ENCODE results near the gene PTPRU. TPM values are rescaled to one million over a fixed set of nuclear protein-coding genes. Genes with fewer than 3 reads are reported as not detected.

The PTPRU gene
- total RNA-seq, 5 donors from 2014 or later (not counting 1 experiment from before 2014, with no cell fraction given) = 0.13 to 0.82 (median 0.33) TPM; not detected in 2

GRCh38 chr1:29324771-29325351, 88.5 kb downstream of the PTPRU start:
- ATAC-seq (replicated peaks in 1 of 4) = no peak

GRCh38 chr1:29325675-29326074, 89.4 kb downstream of the PTPRU start:
- Mint-ChIP-seq H3K4me1 (no peaks in the 10 kb centered on the region), H3K9me3 (no peaks in the 10 kb centered on the region), H3K27me3 (peaks cover 3 to 5% of the 10 kb centered on the region in 2 donors), H3K4me3 (no peak overlapping the region), H3K27ac (no peak overlapping the region), H3K36me3 (no peaks in the 10 kb centered on the region)
- no peak overlapping the region for H3K4me3 ChIP-seq (ENCODE audit: control insufficient read depth in 1 of 2, extremely low read depth in 1 of 2, low read length in 1 of 2)
- H3K4me1 ChIP-seq (ENCODE audit: control insufficient read depth in 1 of 2, extremely low read depth in 1 of 2, insufficient read depth in 2 of 2, low read length in 2 of 2) = no peaks in the 10 kb centered on the region
- ChIA-PET POLR2A (no interaction called here), CTCF (no interaction called here)
- H3K27ac ChIP-seq (ENCODE audit: low read length) = no peak overlapping the region
- H3K36me3 ChIP-seq (ENCODE audit: control insufficient read depth in 2 of 2, extremely low read depth in 1 of 2, insufficient read depth in 1 of 2, low read length in 1 of 2) = no peaks in the 10 kb centered on the region
- ATAC-seq (replicated peaks in 1 of 4) (peak in 1 of 4 experiments; percentile 4), DNase-seq (no peak)
- WGBS (ENCODE audit: insufficient coverage) = 86% methylated on average over 4 of the region's 4 CpGs
- no peaks in the 10 kb centered on the region for H3K9me3 ChIP-seq
- H3K27me3 ChIP-seq (replicated peaks in 1 of 2; ENCODE audit: control insufficient read depth in 2 of 2, extremely low read depth in 1 of 2, insufficient read depth in 2 of 2, low read length in 1 of 2) = peaks cover 0 to 21% of the 10 kb centered on the region in 2 experiments

More at GRCh38 chr1:29324771-29325351, 88.5 kb downstream of the PTPRU start:
- H3K36me3 ChIP-seq (ENCODE audit: control insufficient read depth in 2 of 2, extremely low read depth in 1 of 2, insufficient read depth in 1 of 2, low read length in 1 of 2) = no peaks in the 10 kb centered on the region
- 73% methylated on average over 17 of the region's 19 CpGs for WGBS (ENCODE audit: insufficient coverage)
- no peaks in the 10 kb centered on the region for H3K36me3 Mint-ChIP-seq
- H3K27ac ChIP-seq (ENCODE audit: low read length) = no peak overlapping the region
- POLR2A ChIA-PET = no interaction called here
- H3K27me3 Mint-ChIP-seq = peaks cover under 1 to 1% of the 10 kb centered on the region in 2 donors
- peaks cover 0 to 18% of the 10 kb centered on the region in 2 experiments for H3K27me3 ChIP-seq (replicated peaks in 1 of 2; ENCODE audit: control insufficient read depth in 2 of 2, extremely low read depth in 1 of 2, insufficient read depth in 2 of 2, low read length in 1 of 2)
- no peaks in the 10 kb centered on the region for H3K9me3 ChIP-seq
- no peak overlapping the region for H3K27ac Mint-ChIP-seq
- H3K4me3 Mint-ChIP-seq = no peak overlapping the region
- CTCF ChIA-PET = no interaction called here
- DNase-seq = no peak
- no peak overlapping the region for H3K4me3 ChIP-seq (ENCODE audit: control insufficient read depth in 1 of 2, extremely low read depth in 1 of 2, low read length in 1 of 2)
- no peaks in the 10 kb centered on the region for H3K4me1 ChIP-seq (ENCODE audit: control insufficient read depth in 1 of 2, extremely low read depth in 1 of 2, insufficient read depth in 2 of 2, low read length in 2 of 2)
- no peaks in the 10 kb centered on the region for H3K9me3 Mint-ChIP-seq
- H3K4me1 Mint-ChIP-seq = no peaks in the 10 kb centered on the region

GRCh38 chr1:29326123-29326522, 89.8 kb downstream of the PTPRU start:
- H3K36me3 ChIP-seq (ENCODE audit: control insufficient read depth in 2 of 2, extremely low read depth in 1 of 2, insufficient read depth in 1 of 2, low read length in 1 of 2) = no peaks in the 10 kb centered on the region
- ATAC-seq (replicated peaks in 1 of 4) (no peak), DNase-seq (no peak)
- no peak overlapping the region for H3K27ac ChIP-seq (ENCODE audit: low read length)
- peaks cover 0 to 25% of the 10 kb centered on the region in 2 experiments for H3K27me3 ChIP-seq (replicated peaks in 1 of 2; ENCODE audit: control insufficient read depth in 2 of 2, extremely low read depth in 1 of 2, insufficient read depth in 2 of 2, low read length in 1 of 2)
- H3K4me1 Mint-ChIP-seq = no peaks in the 10 kb centered on the region
- H3K4me3 Mint-ChIP-seq = no peak overlapping the region
- ChIA-PET CTCF (no interaction called here), POLR2A (no interaction called here)
- H3K9me3 ChIP-seq = no peaks in the 10 kb centered on the region
- 83% methylated on average over 1 of the region's 2 CpGs for WGBS (ENCODE audit: insufficient coverage)
- no peaks in the 10 kb centered on the region for H3K36me3 Mint-ChIP-seq
- H3K4me1 ChIP-seq (ENCODE audit: control insufficient read depth in 1 of 2, extremely low read depth in 1 of 2, insufficient read depth in 2 of 2, low read length in 2 of 2) = no peaks in the 10 kb centered on the region
- H3K4me3 ChIP-seq (ENCODE audit: control insufficient read depth in 1 of 2, extremely low read depth in 1 of 2, low read length in 1 of 2) = no peak overlapping the region
- no peak overlapping the region for H3K27ac Mint-ChIP-seq
- H3K27me3 Mint-ChIP-seq = peaks cover 3 to 5% of the 10 kb centered on the region in 2 donors
- no peaks in the 10 kb centered on the region for H3K9me3 Mint-ChIP-seq

- no peak overlapping the region for H3K4me3 Mint-ChIP-seq
- POLR2A ChIA-PET = no interaction called here
- peaks cover 6 to 16% of the 10 kb centered on the region in 2 donors for H3K27me3 Mint-ChIP-seq
- no peak overlapping the region for H3K27ac ChIP-seq (ENCODE audit: low read length)
- H3K27ac Mint-ChIP-seq = no peak overlapping the region
- no peaks in the 10 kb centered on the region for H3K4me1 Mint-ChIP-seq
- 91% methylated on average over 7 of the region's 9 CpGs for WGBS (ENCODE audit: insufficient coverage)
- H3K36me3 Mint-ChIP-seq = no peaks in the 10 kb centered on the region
- H3K9me3 ChIP-seq = no peaks in the 10 kb centered on the region
- H3K27me3 ChIP-seq (replicated peaks in 1 of 2; ENCODE audit: control insufficient read depth in 2 of 2, extremely low read depth in 1 of 2, insufficient read depth in 2 of 2, low read length in 1 of 2) = peaks cover 0 to 32% of the 10 kb centered on the region in 2 experiments
- CTCF ChIA-PET = no interaction called here
- no peak overlapping the region for H3K4me3 ChIP-seq (ENCODE audit: control insufficient read depth in 1 of 2, extremely low read depth in 1 of 2, low read length in 1 of 2)
- ATAC-seq (replicated peaks in 1 of 4) = no peak
- DNase-seq = no peak
- no peaks in the 10 kb centered on the region for H3K4me1 ChIP-seq (ENCODE audit: control insufficient read depth in 1 of 2, extremely low read depth in 1 of 2, insufficient read depth in 2 of 2, low read length in 2 of 2)
- H3K36me3 ChIP-seq (ENCODE audit: control insufficient read depth in 2 of 2, extremely low read depth in 1 of 2, insufficient read depth in 1 of 2, low read length in 1 of 2) = no peaks in the 10 kb centered on the region
- no peaks in the 10 kb centered on the region for H3K9me3 Mint-ChIP-seq
Measured at GRCh38 chr1:29327223-29327935, 91.1 kb downstream of the PTPRU start.

- DNase-seq (no peak), ATAC-seq (replicated peaks in 1 of 4) (no peak)
- peaks cover 12 to 17% of the 10 kb centered on the region in 2 donors for H3K27me3 Mint-ChIP-seq
- ChIA-PET POLR2A (interaction anchor here in 1 of 2 donors (0.5 kb wide), 1 partner anchor 12 kb away, joined by 3 read pairs; no protein-coding TSS in a partner anchor), CTCF (no interaction called here)
- no peaks in the 10 kb centered on the region for H3K4me1 ChIP-seq (ENCODE audit: control insufficient read depth in 1 of 2, extremely low read depth in 1 of 2, insufficient read depth in 2 of 2, low read length in 2 of 2)
- H3K9me3 Mint-ChIP-seq = no peaks in the 10 kb centered on the region
- no peaks in the 10 kb centered on the region for H3K36me3 ChIP-seq (ENCODE audit: control insufficient read depth in 2 of 2, extremely low read depth in 1 of 2, insufficient read depth in 1 of 2, low read length in 1 of 2)
- no peaks in the 10 kb centered on the region for H3K36me3 Mint-ChIP-seq
- no peak overlapping the region for H3K27ac Mint-ChIP-seq
- H3K9me3 ChIP-seq = no peaks in the 10 kb centered on the region
- H3K27me3 ChIP-seq (replicated peaks in 1 of 2; ENCODE audit: control insufficient read depth in 2 of 2, extremely low read depth in 1 of 2, insufficient read depth in 2 of 2, low read length in 1 of 2) = peaks cover 0 to 27% of the 10 kb centered on the region in 2 experiments
- 91% methylated on average over 8 of the region's 9 CpGs for WGBS (ENCODE audit: insufficient coverage)
- no peak overlapping the region for H3K27ac ChIP-seq (ENCODE audit: low read length)
- no peak overlapping the region for H3K4me3 ChIP-seq (ENCODE audit: control insufficient read depth in 1 of 2, extremely low read depth in 1 of 2, low read length in 1 of 2)
- H3K4me1 Mint-ChIP-seq = no peaks in the 10 kb centered on the region
- no peak overlapping the region for H3K4me3 Mint-ChIP-seq
Measured at GRCh38 chr1:29329022-29329775, 92.9 kb downstream of the PTPRU start.

- ATAC-seq (replicated peaks in 1 of 4) (no peak), DNase-seq (no peak)
- H3K27me3 Mint-ChIP-seq = peaks cover 12 to 17% of the 10 kb centered on the region in 2 donors
- Histone ChIP-seq H3K9me3 (no peaks in the 10 kb centered on the region), H3K27ac (ENCODE audit: low read length) (no peak overlapping the region), H3K27me3 (replicated peaks in 1 of 2; ENCODE audit: control insufficient read depth in 2 of 2, extremely low read depth in 1 of 2, insufficient read depth in 2 of 2, low read length in 1 of 2) (peaks cover 0 to 26% of the 10 kb centered on the region in 2 experiments), H3K4me3 (ENCODE audit: control insufficient read depth in 1 of 2, extremely low read depth in 1 of 2, low read length in 1 of 2) (no peak overlapping the region), H3K4me1 (ENCODE audit: control insufficient read depth in 1 of 2, extremely low read depth in 1 of 2, insufficient read depth in 2 of 2, low read length in 2 of 2) (no peaks in the 10 kb centered on the region), H3K36me3 (ENCODE audit: control insufficient read depth in 2 of 2, extremely low read depth in 1 of 2, insufficient read depth in 1 of 2, low read length in 1 of 2) (no peaks in the 10 kb centered on the region)
- CTCF ChIA-PET = no interaction called here
- H3K36me3 Mint-ChIP-seq = no peaks in the 10 kb centered on the region
- WGBS (ENCODE audit: insufficient coverage) = 63% methylated on average over 1 of the region's 2 CpGs
- no peaks in the 10 kb centered on the region for H3K4me1 Mint-ChIP-seq
- H3K9me3 Mint-ChIP-seq = no peaks in the 10 kb centered on the region
- H3K4me3 Mint-ChIP-seq = no peak overlapping the region
- POLR2A ChIA-PET = no interaction called here
- H3K27ac Mint-ChIP-seq = no peak overlapping the region
Measured at GRCh38 chr1:29330089-29330488, 93.8 kb downstream of the PTPRU start.

All from T-cell (primary cell).